Measurements from ENCODE around the gene LEF1. TPM values are rescaled to one million over a fixed set of nuclear protein-coding genes. Genes with fewer than 3 reads are reported as not detected.

Gene LEF1
- total and polyA plus RNA-seq, 9 of the 15 experiments (the other 6 are each of a cell fraction or from before 2014, with no cell fraction given) = 15.1 to 81.1 (median 29.7) TPM

- TF ChIP-seq CBX3 (IDR thresholded peaks at IDR 0.05; ENCODE audit: borderline replicate concordance in 1 of 2, low read length in 2 of 2) (no peak), GTF2F1 (IDR thresholded peaks at IDR 0.05; ENCODE audit: low read depth, low read length) (no peak), MXD1 (CRISPR knock-in tag; IDR thresholded peaks at IDR 0.05; ENCODE audit: borderline replicate concordance, poor library complexity, severe bottlenecking) (no peak)
These were observed 123.6 kb downstream of the LEF1 start (continued) for GRCh38 chr4:108044951-108045686.

- TF ChIP-seq OTX1 (CRISPR knock-in tag; IDR thresholded peaks at IDR 0.05) (no peak), SAP30 (IDR thresholded peaks at IDR 0.05; ENCODE audit: borderline replicate concordance, insufficient read depth, low read depth, low read length, poor library complexity, severe bottlenecking) (no peak), CREB5 (CRISPR knock-in tag; IDR thresholded peaks at IDR 0.05) (no peak), USF1 (CRISPR knock-in tag; IDR thresholded peaks at IDR 0.05) (no peak), SRSF7 (optimal IDR thresholded peaks at IDR 0.05; ENCODE audit: low read depth, low read length) (no peak), SMAD2 (IDR thresholded peaks at IDR 0.05; ENCODE audit: low read depth, low read length) (no peak), ZFP30 (CRISPR knock-in tag; IDR thresholded peaks at IDR 0.05; ENCODE audit: borderline replicate concordance) (no peak), KDM4B (IDR thresholded peaks at IDR 0.05; ENCODE audit: borderline replicate concordance in 2 of 2, low read depth in 1 of 2) (no peak), TOE1 (IDR thresholded peaks at IDR 0.05; ENCODE audit: borderline replicate concordance) (no peak), TOE1 (CRISPR knock-in tag; IDR thresholded peaks at IDR 0.05; ENCODE audit: borderline replicate concordance, low read depth) (no peak), CCAR2 (IDR thresholded peaks at IDR 0.05; ENCODE audit: low read depth, low read length) (no peak)
- CTCF ChIA-PET (ENCODE audit: low intra/inter-chr PET ratio) = no interaction called here
- Histone ChIP-seq H3K4me1 (replicated peaks in 1 of 2; ENCODE audit: control insufficient read depth in 2 of 2, insufficient read depth in 2 of 2, low read length in 2 of 2) (peaks cover 0 to 15% of the 10 kb centered on the region in 2 experiments; a peak in 4 of 5 replicates), H3K79me2 (ENCODE audit: control insufficient read depth, insufficient read depth, low read length) (no peaks in the 10 kb centered on the region), H3K9me1 (ENCODE audit: control insufficient read depth, insufficient read depth, low read length) (no peaks in the 10 kb centered on the region), H4K20me1 (replicated peaks; ENCODE audit: control insufficient read depth, insufficient read depth, low read length) (no peaks in the 10 kb centered on the region), H3K9ac (ENCODE audit: insufficient read depth in 1 of 2, low read depth in 2 of 2, low read length in 2 of 2) (peak overlapping the region in 1 of 2 experiments; percentile 61; a peak in 1 of 4 replicates), H3K9me3 (replicated peaks; ENCODE audit: control insufficient read depth, insufficient read depth, low read depth, low read length) (no peaks in the 10 kb centered on the region), H2AFZ (ENCODE audit: low read depth, low read length) (no peak overlapping the region), H3K27me3 (ENCODE audit: control insufficient read depth in 2 of 2, insufficient read depth in 2 of 2, low read length in 2 of 2) (no peaks in the 10 kb centered on the region), H3K36me3 (ENCODE audit: control insufficient read depth, insufficient read depth, low read length) (peaks cover 8% of the 10 kb centered on the region; the same call in 1 of the 3 replicates), H3K4me3 (no peak overlapping the region), H3K27ac (ENCODE audit: extremely low read depth, low read depth, low read length) (no peak overlapping the region), H3K4me2 (ENCODE audit: insufficient read depth, low read length) (no peak overlapping the region)
- intact Hi-C loops (cut with micrococcal nuclease) = no loop called here
- no TSS peak for BruUV-seq (replicated peaks)
- DNase-seq (ENCODE audit: extremely low read depth in 1 of 4, low spot score in 3 of 4) (no peak), FAIRE-seq (no peak), ATAC-seq (peak; percentile 53; the same call in 2 of the 3 replicates)
- POLR2A ChIA-PET = no interaction called here
- in situ Hi-C loops (cut with MboI) = no loop called here
- WGBS (ENCODE audit: insufficient coverage, low coverage, missing lambda C conversion rate) = 73% methylated on average over 5 of the region's 5 CpGs
These were observed 125.2 kb downstream of the LEF1 start for GRCh38 chr4:108043526-108043925.

Measured in K562 (cell line).